CD8-positive, alpha-beta memory T cell (primary cell): Measurements from ENCODE around the gene MGLL. TPM values are rescaled to one million over a fixed set of nuclear protein-coding genes. Genes with fewer than 3 reads are reported as not detected.
A peak's percentile ranks its signal among the peaks of the same experiment; 100 is the strongest.

Experiments used
- CTCF ChIA-PET: fragments of 350-600 bp; sonication (Branson Sonifier 250); formaldehyde crosslinking; loops from one replicate; lab custom pipeline; 2021; ENCODE audit warnings: antibody characterized with exemption; lab: Charles Lee
- POLR2A ChIA-PET: fragments of 350-600 bp; sonication (Branson Sonifier 250); formaldehyde crosslinking; loops from one replicate; lab custom pipeline; 2021; ENCODE audit warnings: antibody characterized with exemption; lab: Charles Lee
- DNase-seq, 5 donors: peaks; one replicate each; pipeline versions ENCODE4 v3.0.0 to v3.0.0-alpha.2; 2020 to 2022; ENCODE audit warnings: mixed read lengths in 1 of 5
- H3K27ac ChIP-seq: one replicate; pipeline ENCODE4 v1.7.0; 2013; ENCODE audit warnings: low read depth, mild to moderate bottlenecking, low read length, moderate library complexity
- H3K27me3 ChIP-seq: 2 replicates; pipeline ENCODE4 v1.7.0; 2013; ENCODE audit warnings: low read length, mild to moderate bottlenecking; ENCODE audit not compliant: insufficient read depth, poor library complexity, severe bottlenecking
- H3K36me3 ChIP-seq: 2 replicates; pipeline ENCODE4 v1.7.0; 2013; ENCODE audit warnings: mild to moderate bottlenecking, low read length, moderate library complexity; ENCODE audit not compliant: insufficient read depth
- H3K4me1 ChIP-seq: 2 replicates; pipeline ENCODE4 v1.7.0; 2013; ENCODE audit warnings: mild to moderate bottlenecking, low read length, moderate library complexity; ENCODE audit not compliant: insufficient read depth
- H3K4me3 ChIP-seq: 2 replicates; pipeline ENCODE4 v1.7.0; 2013; ENCODE audit warnings: mild to moderate bottlenecking, low read length
- H3K9me3 ChIP-seq: 2 replicates; pipeline ENCODE4 v1.7.0; 2013; ENCODE audit warnings: mild to moderate bottlenecking, low read length
- H3K27ac Mint-ChIP-seq, 8 donors: one replicate each; pipeline ENCODE4 v1.8.0; 2020 to 2021; ENCODE audit warnings: mixed read lengths in 8 of 8, mild to moderate bottlenecking in 6 of 8, inconsistent platforms in 3 of 8, moderate library complexity in 3 of 8
- H3K27me3 Mint-ChIP-seq, 2 donors: one replicate each; pipeline ENCODE4 v1.8.0; 2020 to 2021; ENCODE audit warnings: mixed read lengths in 2 of 2, mild to moderate bottlenecking in 1 of 2, moderate library complexity in 1 of 2
- H3K36me3 Mint-ChIP-seq, 3 donors: one replicate each; pipeline ENCODE4 v1.8.0; 2020 to 2021; ENCODE audit warnings: mixed read lengths in 3 of 3, inconsistent platforms in 1 of 3, mild to moderate bottlenecking in 1 of 3
- H3K4me1 Mint-ChIP-seq, 3 donors: one replicate each; pipeline ENCODE4 v1.8.0; 2020 to 2021; ENCODE audit warnings: mixed read lengths in 3 of 3, inconsistent platforms in 1 of 3, mild to moderate bottlenecking in 1 of 3
- H3K4me3 Mint-ChIP-seq, 7 donors: one replicate each; pipeline ENCODE4 v1.8.0; 2020 to 2021; ENCODE audit warnings: mixed read lengths in 7 of 7, mild to moderate bottlenecking in 6 of 7, moderate library complexity in 4 of 7, inconsistent platforms in 2 of 7
- H3K9me3 Mint-ChIP-seq, 5 donors: one replicate each; pipeline ENCODE4 v1.8.0; 2020 to 2022; ENCODE audit warnings: mixed read lengths in 5 of 5, mild to moderate bottlenecking in 3 of 5, moderate library complexity in 2 of 5, inconsistent platforms in 1 of 5
- polyA plus RNA-seq: library from polyadenylated mRNA; unstranded; fragments of 300-500 nt; fragmentation: Illumina TruSeq; gene quantifications from one replicate; pipeline ENCODE4 v1.2.3, GENCODE V29; 2021
- total RNA-seq, 2 experiments: library from RNA; stranded (reverse); gene quantifications; one replicate each; pipeline ENCODE4 v1.2.3, GENCODE V29; 2021

MGLL gene
- total and polyA plus RNA-seq, 3 experiments from 2014 or later = 3.0 to 5.9 (median 5.3) TPM

DNA sequence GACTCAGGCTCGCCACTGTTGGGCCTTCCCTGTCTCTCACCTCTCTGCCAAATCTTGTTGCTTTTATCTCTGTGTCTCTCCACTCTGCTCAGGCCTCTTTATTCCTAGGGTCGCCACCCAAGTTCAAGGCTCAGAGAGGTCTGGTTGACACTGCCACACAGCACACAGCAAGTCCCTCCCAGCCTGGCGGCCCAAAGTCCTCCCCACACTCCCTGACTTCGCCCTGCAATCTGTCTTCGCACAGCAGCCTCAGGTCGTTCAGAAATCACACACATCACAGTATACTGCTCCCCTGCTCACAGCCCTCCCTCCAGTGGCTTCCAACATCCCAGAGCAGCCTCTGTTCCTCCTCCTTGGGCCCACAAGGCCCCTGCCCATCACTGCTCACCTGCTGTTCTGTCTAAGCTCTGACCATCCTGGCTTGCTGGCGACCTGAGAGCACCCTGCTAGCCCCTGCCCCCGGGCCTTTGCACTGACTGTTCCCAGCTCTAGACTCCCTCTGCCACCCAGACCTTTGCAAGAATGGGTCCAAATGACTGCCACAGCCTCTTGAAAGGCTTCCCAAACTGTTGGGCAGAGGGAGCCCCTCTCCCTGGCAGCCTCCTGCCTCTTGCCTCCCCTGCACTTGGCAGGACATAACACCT is 48.4 kb downstream of the MGLL start:
- ChIA-PET POLR2A (no interaction called here), CTCF (no interaction called here)
- Histone ChIP-seq H3K27me3 (no peaks in the 10 kb centered on the region), H3K4me3 (no peak overlapping the region), H3K27ac (no peak overlapping the region), H3K4me1 (no peaks in the 10 kb centered on the region), H3K36me3 (no peaks in the 10 kb centered on the region), H3K9me3 (no peaks in the 10 kb centered on the region)
- no peaks in the 10 kb centered on the region for H3K9me3 Mint-ChIP-seq
- no peak overlapping the region for H3K4me3 Mint-ChIP-seq
- no peak for DNase-seq
- peaks cover 0 to 1% of the 10 kb centered on the region in 2 donors for H3K27me3 Mint-ChIP-seq
- H3K27ac Mint-ChIP-seq = no peak overlapping the region
- H3K36me3 Mint-ChIP-seq = no peaks in the 10 kb centered on the region
- H3K4me1 Mint-ChIP-seq = peaks cover 0 to 7% (median 4%) of the 10 kb centered on the region in 3 donors

- Mint-ChIP-seq H3K9me3 (peaks cover 0 to 6% (median 2%) of the 10 kb centered on the region in 5 donors), H3K4me1 (peaks cover 0 to 7% (median 4%) of the 10 kb centered on the region in 3 donors), H3K27ac (no peak overlapping the region), H3K4me3 (no peak overlapping the region), H3K27me3 (peaks cover 0 to 6% of the 10 kb centered on the region in 2 donors), H3K36me3 (peaks cover 0 to 7% (median 1%) of the 10 kb centered on the region in 3 donors)
- Histone ChIP-seq H3K4me1 (no peaks in the 10 kb centered on the region), H3K27ac (no peak overlapping the region), H3K9me3 (no peaks in the 10 kb centered on the region), H3K4me3 (no peak overlapping the region), H3K36me3 (no peaks in the 10 kb centered on the region), H3K27me3 (no peaks in the 10 kb centered on the region)
- ChIA-PET POLR2A (no interaction called here), CTCF (no interaction called here)
- DNase-seq = no peak
These were observed 49.2 kb downstream of the MGLL start for GRCh38 chr3:127772827-127773751.

GRCh38 chr3:127772273-127772672 is 50.0 kb downstream of the MGLL start:
- DNase-seq = no peak
- H3K4me1 ChIP-seq = no peaks in the 10 kb centered on the region
- peaks cover 0 to 7% (median 4%) of the 10 kb centered on the region in 3 donors for H3K4me1 Mint-ChIP-seq
- no peaks in the 10 kb centered on the region for H3K9me3 ChIP-seq
- ChIA-PET POLR2A (no interaction called here), CTCF (no interaction called here)
- peaks cover 0 to 7% of the 10 kb centered on the region in 2 donors for H3K27me3 Mint-ChIP-seq
- peaks cover 0 to 8% (median 1%) of the 10 kb centered on the region in 3 donors for H3K36me3 Mint-ChIP-seq
- H3K27ac Mint-ChIP-seq = no peak overlapping the region
- no peak overlapping the region for H3K27ac ChIP-seq
- no peak overlapping the region for H3K4me3 ChIP-seq
- H3K27me3 ChIP-seq = no peaks in the 10 kb centered on the region
- H3K36me3 ChIP-seq = no peaks in the 10 kb centered on the region
- H3K4me3 Mint-ChIP-seq = no peak overlapping the region
- H3K9me3 Mint-ChIP-seq = peaks cover 0 to 8% (median 6%) of the 10 kb centered on the region in 5 donors

DNA sequence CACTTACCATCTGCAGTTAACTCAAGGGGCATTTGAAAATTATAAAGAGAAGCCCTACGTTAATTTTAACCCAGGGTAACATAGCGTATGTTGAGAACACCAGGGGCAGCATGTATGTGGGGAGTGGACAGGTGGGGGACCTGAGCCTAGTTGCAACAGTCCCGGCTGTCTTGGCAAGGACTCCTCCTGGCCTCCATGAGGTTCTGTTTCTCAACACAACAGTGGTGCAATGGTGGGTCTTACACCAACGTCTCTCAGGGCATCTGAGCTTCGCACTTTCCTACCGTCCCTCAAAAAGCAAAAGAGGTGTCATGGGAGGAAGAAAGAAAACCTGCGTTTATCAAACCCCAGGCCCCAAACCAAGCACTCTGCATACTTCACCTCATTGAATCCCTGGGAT is 50.6 kb downstream of the MGLL start:
- no peak for DNase-seq
- peaks cover 0 to 7% (median 4%) of the 10 kb centered on the region in 3 donors for H3K4me1 Mint-ChIP-seq
- no peak overlapping the region for H3K27ac ChIP-seq
- CTCF ChIA-PET = no interaction called here
- H3K4me1 ChIP-seq = no peaks in the 10 kb centered on the region
- H3K27me3 ChIP-seq = no peaks in the 10 kb centered on the region
- no peaks in the 10 kb centered on the region for H3K9me3 ChIP-seq
- no peak overlapping the region for H3K4me3 Mint-ChIP-seq
- H3K4me3 ChIP-seq = no peak overlapping the region
- peaks cover 0 to 11% (median 6%) of the 10 kb centered on the region in 5 donors for H3K9me3 Mint-ChIP-seq
- POLR2A ChIA-PET = no interaction called here
- no peaks in the 10 kb centered on the region for H3K36me3 ChIP-seq
- peaks cover 0 to 7% of the 10 kb centered on the region in 2 donors for H3K27me3 Mint-ChIP-seq
- no peak overlapping the region for H3K27ac Mint-ChIP-seq
- peaks cover 0 to 8% (median 1%) of the 10 kb centered on the region in 3 donors for H3K36me3 Mint-ChIP-seq

DNA sequence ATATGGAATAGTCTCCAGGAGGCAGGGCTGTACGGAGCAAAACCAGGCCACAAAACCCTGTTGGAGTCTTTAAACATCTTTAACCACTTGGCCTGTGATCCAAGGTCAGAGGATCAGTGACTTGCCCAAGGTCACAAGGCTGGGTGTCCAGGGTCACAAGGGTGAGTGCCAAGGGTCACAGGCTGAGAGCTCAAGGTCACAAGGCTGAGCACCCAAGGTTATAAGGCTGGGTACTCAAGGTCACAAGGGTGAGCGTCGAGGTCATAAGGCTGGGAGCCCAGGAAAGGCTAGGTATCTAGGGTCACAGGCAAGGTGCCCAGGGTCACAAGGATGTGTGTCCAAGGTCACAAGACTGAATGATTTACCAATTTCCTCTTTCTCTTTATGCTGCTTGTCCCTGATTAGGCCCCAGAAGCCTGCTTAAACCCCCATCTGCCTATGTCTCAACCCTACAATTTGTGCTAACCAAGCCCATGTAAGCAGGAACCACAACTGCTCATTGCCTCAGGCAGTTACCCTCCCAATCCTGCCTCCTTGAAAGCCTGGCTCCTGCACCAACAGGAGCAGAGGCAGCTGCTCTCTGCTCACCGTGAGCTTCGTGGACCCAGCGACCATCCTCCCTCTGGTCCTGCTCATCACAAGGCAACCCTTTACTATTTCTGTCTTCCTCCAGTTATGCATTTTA is 51.5 kb downstream of the MGLL start:
- no peak overlapping the region for H3K4me3 ChIP-seq
- Mint-ChIP-seq H3K27me3 (peaks cover 0 to 7% of the 10 kb centered on the region in 2 donors), H3K27ac (peak overlapping the region in 1 of 8 donors; percentile 48), H3K9me3 (peaks cover 0 to 11% (median 6%) of the 10 kb centered on the region in 5 donors), H3K36me3 (peaks cover 0 to 8% (median 1%) of the 10 kb centered on the region in 3 donors), H3K4me3 (no peak overlapping the region), H3K4me1 (peaks cover 0 to 7% (median 4%) of the 10 kb centered on the region in 3 donors)
- ChIA-PET CTCF (no interaction called here), POLR2A (no interaction called here)
- no peaks in the 10 kb centered on the region for H3K36me3 ChIP-seq
- H3K9me3 ChIP-seq = no peaks in the 10 kb centered on the region
- no peak overlapping the region for H3K27ac ChIP-seq
- no peak for DNase-seq
- no peaks in the 10 kb centered on the region for H3K4me1 ChIP-seq
- no peaks in the 10 kb centered on the region for H3K27me3 ChIP-seq

DNA sequence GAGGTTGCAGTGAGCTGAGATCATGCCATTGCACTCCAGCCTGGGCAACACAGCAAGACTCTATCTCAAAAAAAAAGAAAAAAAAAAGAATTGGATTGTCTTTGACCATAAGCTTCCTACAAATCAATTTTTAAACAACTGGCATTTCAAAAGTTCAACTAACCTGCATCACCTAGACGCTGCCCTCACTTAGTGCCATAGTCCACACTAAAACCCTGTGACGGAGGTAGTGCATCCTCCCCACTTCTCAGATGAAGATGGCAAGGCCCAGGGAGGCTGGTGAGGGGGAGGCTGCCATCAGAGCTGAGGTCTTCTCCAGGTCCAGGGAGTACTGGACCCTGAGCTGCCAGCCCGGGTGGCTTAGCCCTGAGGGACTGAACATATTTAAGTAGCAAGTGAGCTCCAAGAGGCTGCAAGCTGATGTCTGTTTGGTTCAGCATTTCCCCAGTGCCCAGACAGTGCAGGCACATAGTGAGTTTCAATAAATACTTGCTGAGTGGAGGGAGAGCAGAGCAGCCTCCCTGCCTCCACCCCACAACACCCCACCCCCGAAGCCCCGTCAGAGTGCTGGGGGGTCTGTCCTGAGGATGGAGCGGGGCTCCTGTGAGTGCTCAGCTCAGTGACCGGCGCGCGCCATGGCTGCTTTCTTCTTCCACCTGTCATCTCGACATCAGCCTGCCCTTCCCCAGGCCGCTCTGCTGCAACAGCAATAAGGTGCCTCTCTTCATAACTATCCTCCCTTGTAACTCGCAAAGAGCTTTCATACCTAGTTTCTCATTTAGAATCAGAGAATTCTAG is 52.8 kb downstream of the MGLL start:
- no peaks in the 10 kb centered on the region for H3K9me3 ChIP-seq
- ChIA-PET POLR2A (no interaction called here), CTCF (no interaction called here)
- peaks cover 0 to 8% (median 1%) of the 10 kb centered on the region in 3 donors for H3K36me3 Mint-ChIP-seq
- no peaks in the 10 kb centered on the region for H3K27me3 ChIP-seq
- no peaks in the 10 kb centered on the region for H3K36me3 ChIP-seq
- DNase-seq = no peak
- H3K4me3 ChIP-seq = no peak overlapping the region
- H3K27ac Mint-ChIP-seq = no peak overlapping the region
- no peaks in the 10 kb centered on the region for H3K4me1 ChIP-seq
- H3K27ac ChIP-seq = no peak overlapping the region
- H3K4me3 Mint-ChIP-seq = no peak overlapping the region
- H3K4me1 Mint-ChIP-seq = peaks cover 0 to 9% (median 3%) of the 10 kb centered on the region in 3 donors
- H3K9me3 Mint-ChIP-seq = peaks cover 0 to 11% (median 6%) of the 10 kb centered on the region in 5 donors
- peaks cover 2 to 6% of the 10 kb centered on the region in 2 donors for H3K27me3 Mint-ChIP-seq

GRCh38 chr3:127768346-127769008 is 53.8 kb downstream of the MGLL start:
- Histone ChIP-seq H3K4me3 (no peak overlapping the region), H3K9me3 (no peaks in the 10 kb centered on the region), H3K4me1 (no peaks in the 10 kb centered on the region), H3K27me3 (no peaks in the 10 kb centered on the region), H3K36me3 (no peaks in the 10 kb centered on the region), H3K27ac (no peak overlapping the region)
- Mint-ChIP-seq H3K27ac (no peak overlapping the region), H3K9me3 (peaks cover 0 to 11% (median 6%) of the 10 kb centered on the region in 5 donors), H3K4me1 (peaks cover 0 to 17% (median 5%) of the 10 kb centered on the region in 3 donors), H3K27me3 (peaks cover 2 to 6% of the 10 kb centered on the region in 2 donors), H3K36me3 (peaks cover 0 to 8% (median 1%) of the 10 kb centered on the region in 3 donors), H3K4me3 (no peak overlapping the region)
- DNase-seq = no peak
- POLR2A ChIA-PET = no interaction called here
- CTCF ChIA-PET = no interaction called here
